ENCODE results near the gene RNF144A. TPM values are rescaled to one million over a fixed set of nuclear protein-coding genes. Genes with fewer than 3 reads are reported as not detected.
A peak's percentile ranks its signal among the peaks of the same experiment; 100 is the strongest.

RNF144A gene
- total and polyA plus RNA-seq, 10 of the 15 experiments (the other 5 are each of a cell fraction or from before 2014, with no cell fraction given) = 0.02 to 12.1 (median 0.48) TPM; not detected in 1

DNA sequence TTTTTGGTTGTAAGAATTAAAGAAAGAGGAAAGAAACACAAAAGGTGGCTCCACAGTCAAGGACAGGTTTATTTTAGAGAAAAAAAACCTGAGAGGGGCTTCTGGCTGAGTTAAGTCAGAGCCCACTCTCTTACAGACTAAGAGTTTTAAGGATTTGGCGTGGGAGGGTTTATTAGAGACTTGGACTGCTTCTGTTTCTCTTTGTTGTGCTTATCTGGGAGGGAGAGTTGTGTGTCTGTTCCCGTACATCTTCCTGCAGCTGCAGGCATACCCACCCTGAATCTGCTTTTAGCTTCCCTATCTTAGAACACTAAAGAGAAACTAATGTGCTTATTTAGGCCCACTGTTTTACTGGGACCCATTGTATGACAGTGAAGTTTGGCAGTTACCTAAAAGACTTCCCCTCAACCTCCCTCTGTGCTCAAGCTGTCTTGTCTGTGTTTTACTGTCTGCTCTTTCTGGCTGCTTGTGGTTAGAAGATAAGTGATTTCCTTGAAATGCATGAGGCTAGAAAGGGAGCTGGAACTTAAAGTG is 36.9 kb upstream of the RNF144A start:
- WGBS (ENCODE audit: insufficient coverage, insufficient replicate concordance, low lambda C conversion rate, missing lambda C conversion rate) = 15% methylated on average over 2 of the region's 2 CpGs
- RAD21 ChIA-PET (ENCODE audit: unreplicated experiment) = no interaction called here
- Histone ChIP-seq H3K79me2 (ENCODE audit: control insufficient read depth, insufficient read depth, low read length) (no peaks in the 10 kb centered on the region; the same call in 1 of the 2 replicates), H3K9me3 (replicated peaks; ENCODE audit: control insufficient read depth, insufficient read depth, low read length) (no peaks in the 10 kb centered on the region), H3K4me1 (ENCODE audit: control insufficient read depth, insufficient read depth, low read length) (peaks cover 13% of the 10 kb centered on the region), H2AFZ (ENCODE audit: control insufficient read depth, low read depth, low read length) (peak overlapping the region; percentile 44; the same call in 1 of the 2 replicates), H3K27ac (ENCODE audit: control insufficient read depth, insufficient read depth) (no peak overlapping the region), H3K36me3 (ENCODE audit: control insufficient read depth in 2 of 2, insufficient read depth in 2 of 2, low read length in 1 of 2) (no peaks in the 10 kb centered on the region), H4K20me1 (ENCODE audit: control insufficient read depth, insufficient read depth) (no peaks in the 10 kb centered on the region), H3K9ac (ENCODE audit: control insufficient read depth, insufficient read depth, low read length) (no peak overlapping the region), H3K4me3 (no peak overlapping the region), H3K27me3 (replicated peaks in 1 of 2; ENCODE audit: control insufficient read depth in 2 of 2, insufficient read depth in 2 of 2, low read length in 1 of 2) (peaks cover 0 to 2% of the 10 kb centered on the region in 2 experiments; a peak in 1 of 4 replicates), H3K4me2 (ENCODE audit: control insufficient read depth, insufficient read depth) (no peak overlapping the region)
- ATAC-seq (no peak), DNase-seq (ENCODE audit: low read depth, low spot score) (no peak), FAIRE-seq (no peak)
- no TSS peak for BruUV-seq (replicated peaks)
- SMC1A ChIA-PET (ENCODE audit: uncharacterized antibody, unreplicated experiment) = no interaction called here
- CTCF ChIA-PET = interaction anchor here (1.3 to 1.6 kb wide), 2 partner anchors 16 to 36 kb away, joined by 4 to 6 read pairs; no protein-coding TSS in a partner anchor
- POLR2A ChIA-PET = no interaction called here
- TF ChIP-seq TARDBP (IDR thresholded peaks at IDR 0.05; ENCODE audit: borderline replicate concordance) (no peak), KLF5 (IDR thresholded peaks at IDR 0.05; ENCODE audit: partially characterized antibody) (no peak), NFXL1 (IDR thresholded peaks at IDR 0.05; ENCODE audit: borderline replicate concordance) (no peak), MXI1 (IDR thresholded peaks at IDR 0.05; ENCODE audit: low read depth, low read length) (no peak), WRNIP1 (IDR thresholded peaks at IDR 0.05; ENCODE audit: borderline replicate concordance, low read depth, low read length) (no peak), EED (IDR thresholded peaks at IDR 0.05; ENCODE audit: low read depth) (no peak)
- TF ChIP-seq, protein P1, sequence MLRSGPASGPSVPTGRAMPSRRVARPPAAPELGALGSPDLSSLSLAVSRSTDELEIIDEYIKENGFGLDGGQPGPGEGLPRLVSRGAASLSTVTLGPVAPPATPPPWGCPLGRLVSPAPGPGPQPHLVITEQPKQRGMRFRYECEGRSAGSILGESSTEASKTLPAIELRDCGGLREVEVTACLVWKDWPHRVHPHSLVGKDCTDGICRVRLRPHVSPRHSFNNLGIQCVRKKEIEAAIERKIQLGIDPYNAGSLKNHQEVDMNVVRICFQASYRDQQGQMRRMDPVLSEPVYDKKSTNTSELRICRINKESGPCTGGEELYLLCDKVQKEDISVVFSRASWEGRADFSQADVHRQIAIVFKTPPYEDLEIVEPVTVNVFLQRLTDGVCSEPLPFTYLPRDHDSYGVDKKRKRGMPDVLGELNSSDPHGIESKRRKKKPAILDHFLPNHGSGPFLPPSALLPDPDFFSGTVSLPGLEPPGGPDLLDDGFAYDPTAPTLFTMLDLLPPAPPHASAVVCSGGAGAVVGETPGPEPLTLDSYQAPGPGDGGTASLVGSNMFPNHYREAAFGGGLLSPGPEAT (IDR thresholded peaks at IDR 0.05; ENCODE audit: low read depth) = no peak
- TF ChIP-seq, protein P2, sequence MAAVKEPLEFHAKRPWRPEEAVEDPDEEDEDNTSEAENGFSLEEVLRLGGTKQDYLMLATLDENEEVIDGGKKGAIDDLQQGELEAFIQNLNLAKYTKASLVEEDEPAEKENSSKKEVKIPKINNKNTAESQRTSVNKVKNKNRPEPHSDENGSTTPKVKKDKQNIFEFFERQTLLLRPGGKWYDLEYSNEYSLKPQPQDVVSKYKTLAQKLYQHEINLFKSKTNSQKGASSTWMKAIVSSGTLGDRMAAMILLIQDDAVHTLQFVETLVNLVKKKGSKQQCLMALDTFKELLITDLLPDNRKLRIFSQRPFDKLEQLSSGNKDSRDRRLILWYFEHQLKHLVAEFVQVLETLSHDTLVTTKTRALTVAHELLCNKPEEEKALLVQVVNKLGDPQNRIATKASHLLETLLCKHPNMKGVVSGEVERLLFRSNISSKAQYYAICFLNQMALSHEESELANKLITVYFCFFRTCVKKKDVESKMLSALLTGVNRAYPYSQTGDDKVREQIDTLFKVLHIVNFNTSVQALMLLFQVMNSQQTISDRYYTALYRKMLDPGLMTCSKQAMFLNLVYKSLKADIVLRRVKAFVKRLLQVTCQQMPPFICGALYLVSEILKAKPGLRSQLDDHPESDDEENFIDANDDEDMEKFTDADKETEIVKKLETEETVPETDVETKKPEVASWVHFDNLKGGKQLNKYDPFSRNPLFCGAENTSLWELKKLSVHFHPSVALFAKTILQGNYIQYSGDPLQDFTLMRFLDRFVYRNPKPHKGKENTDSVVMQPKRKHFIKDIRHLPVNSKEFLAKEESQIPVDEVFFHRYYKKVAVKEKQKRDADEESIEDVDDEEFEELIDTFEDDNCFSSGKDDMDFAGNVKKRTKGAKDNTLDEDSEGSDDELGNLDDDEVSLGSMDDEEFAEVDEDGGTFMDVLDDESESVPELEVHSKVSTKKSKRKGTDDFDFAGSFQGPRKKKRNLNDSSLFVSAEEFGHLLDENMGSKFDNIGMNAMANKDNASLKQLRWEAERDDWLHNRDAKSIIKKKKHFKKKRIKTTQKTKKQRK (IDR thresholded peaks at IDR 0.05; ENCODE audit: low read depth, low read length) = no peak
- TF ChIP-seq, protein P3, sequence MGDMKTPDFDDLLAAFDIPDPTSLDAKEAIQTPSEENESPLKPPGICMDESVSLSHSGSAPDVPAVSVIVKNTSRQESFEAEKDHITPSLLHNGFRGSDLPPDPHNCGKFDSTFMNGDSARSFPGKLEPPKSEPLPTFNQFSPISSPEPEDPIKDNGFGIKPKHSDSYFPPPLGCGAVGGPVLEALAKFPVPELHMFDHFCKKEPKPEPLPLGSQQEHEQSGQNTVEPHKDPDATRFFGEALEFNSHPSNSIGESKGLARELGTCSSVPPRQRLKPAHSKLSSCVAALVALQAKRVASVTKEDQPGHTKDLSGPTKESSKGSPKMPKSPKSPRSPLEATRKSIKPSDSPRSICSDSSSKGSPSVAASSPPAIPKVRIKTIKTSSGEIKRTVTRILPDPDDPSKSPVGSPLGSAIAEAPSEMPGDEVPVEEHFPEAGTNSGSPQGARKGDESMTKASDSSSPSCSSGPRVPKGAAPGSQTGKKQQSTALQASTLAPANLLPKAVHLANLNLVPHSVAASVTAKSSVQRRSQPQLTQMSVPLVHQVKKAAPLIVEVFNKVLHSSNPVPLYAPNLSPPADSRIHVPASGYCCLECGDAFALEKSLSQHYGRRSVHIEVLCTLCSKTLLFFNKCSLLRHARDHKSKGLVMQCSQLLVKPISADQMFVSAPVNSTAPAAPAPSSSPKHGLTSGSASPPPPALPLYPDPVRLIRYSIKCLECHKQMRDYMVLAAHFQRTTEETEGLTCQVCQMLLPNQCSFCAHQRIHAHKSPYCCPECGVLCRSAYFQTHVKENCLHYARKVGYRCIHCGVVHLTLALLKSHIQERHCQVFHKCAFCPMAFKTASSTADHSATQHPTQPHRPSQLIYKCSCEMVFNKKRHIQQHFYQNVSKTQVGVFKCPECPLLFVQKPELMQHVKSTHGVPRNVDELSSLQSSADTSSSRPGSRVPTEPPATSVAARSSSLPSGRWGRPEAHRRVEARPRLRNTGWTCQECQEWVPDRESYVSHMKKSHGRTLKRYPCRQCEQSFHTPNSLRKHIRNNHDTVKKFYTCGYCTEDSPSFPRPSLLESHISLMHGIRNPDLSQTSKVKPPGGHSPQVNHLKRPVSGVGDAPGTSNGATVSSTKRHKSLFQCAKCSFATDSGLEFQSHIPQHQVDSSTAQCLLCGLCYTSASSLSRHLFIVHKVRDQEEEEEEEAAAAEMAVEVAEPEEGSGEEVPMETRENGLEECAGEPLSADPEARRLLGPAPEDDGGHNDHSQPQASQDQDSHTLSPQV (IDR thresholded peaks at IDR 0.05) = no peak
- intact Hi-C loops (cut with micrococcal nuclease; ENCODE audit: unreplicated experiment) (no loop called here), in situ Hi-C loops (cut with MboI) (no loop called here)
